A549 treated with AZD9567 at 1 μM for 4 hours (cell line): ENCODE results near the gene LIPA. TPM values are rescaled to one million over a fixed set of nuclear protein-coding genes. Genes with fewer than 3 reads are reported as not detected.

Experiments used
- total RNA-seq: library from RNA; stranded (reverse); fragments of 200-300 nt; extraction: Qiagen RNA extraction; gene quantifications from 5 replicates; pipeline ENCODE4 v1.2.3, GENCODE V29; 2022; ENCODE audit not compliant: insufficient read depth

Gene LIPA
- total RNA-seq, result 43.9 to 54.8 TPM (median 48.0 TPM) in 5 replicates

DNA sequence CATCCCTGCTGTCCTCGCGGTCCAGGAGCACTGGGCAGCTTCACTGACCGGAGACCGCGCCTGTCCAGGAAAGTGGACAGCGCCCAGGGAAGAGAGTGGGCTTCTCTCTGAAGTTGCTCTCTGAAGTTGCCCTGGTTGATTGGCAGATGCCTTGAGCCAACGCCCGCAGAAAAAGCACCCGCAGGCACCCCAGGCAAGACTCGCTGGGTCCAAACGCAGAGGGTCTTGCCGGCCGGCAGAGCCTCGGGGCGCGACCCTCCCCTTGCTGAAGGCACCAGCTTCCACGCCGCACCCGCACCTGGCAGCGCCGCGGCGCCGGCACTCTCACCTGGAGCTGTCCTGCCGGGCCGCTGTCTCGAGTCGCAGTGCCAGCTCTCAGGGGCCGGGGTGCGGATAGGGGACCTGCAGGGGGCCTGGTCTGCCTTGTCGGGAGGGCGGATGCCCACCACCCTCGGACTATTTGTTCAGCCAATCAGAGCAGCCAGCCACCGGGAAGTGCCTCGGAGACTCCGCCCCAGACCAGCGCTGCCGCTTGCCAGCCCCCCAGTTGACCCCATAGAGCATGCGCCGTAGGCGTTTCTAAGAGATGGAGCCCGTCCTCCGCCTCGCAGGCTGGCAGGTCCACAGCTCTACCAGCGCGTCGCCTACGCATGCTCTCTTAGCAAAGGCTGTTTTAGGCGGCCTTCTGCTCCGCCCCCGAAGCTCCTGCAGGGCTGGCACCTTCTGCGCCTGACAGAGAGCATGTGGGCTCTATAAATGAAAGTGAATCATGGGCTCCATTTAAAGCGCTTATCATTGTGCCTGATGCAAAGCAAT, at the start of gene LIPA:
Gene LIPA, minus strand, starts transcription at position 367 of the 816 bp plus-strand sequence. CDS start 4,127 bp downstream, outside the sequence.

DNA sequence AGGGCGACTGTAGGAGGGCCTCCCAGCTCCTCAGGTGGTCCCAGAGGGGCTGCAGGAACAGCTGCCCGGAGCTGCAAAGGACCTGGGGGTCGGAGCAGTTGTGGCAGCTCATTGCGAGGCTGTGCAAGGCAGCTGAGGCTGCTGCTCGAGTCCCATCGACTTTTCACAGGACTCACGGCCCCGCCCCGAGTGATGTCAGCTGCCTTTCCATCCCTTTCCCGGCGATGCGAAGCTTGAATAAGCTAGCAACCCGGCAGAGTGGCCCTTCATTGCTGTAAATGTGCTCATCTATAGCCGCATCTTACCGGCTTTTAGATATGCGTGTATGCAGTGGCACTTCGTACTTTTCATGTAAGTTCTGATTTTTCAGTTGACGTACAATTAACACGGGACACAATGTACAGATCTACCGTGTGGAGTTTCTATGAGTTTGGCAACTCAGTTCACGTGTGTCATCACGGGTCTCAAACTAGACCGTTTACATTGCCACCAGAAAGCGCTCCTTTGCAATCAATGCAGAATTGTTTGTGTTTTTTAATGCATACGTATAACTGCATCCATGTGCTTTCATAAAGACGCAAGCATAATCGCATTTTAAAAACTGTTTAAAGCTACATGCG, 44.3 kb downstream of the LIPA start, which contains the start of gene CH25H:
Gene CH25H, minus strand, starts transcription at position 137 of the 620 bp plus-strand sequence. Its CDS starts 25 bp downstream, at position 112.

Other genes with a start within 250 kb of the LIPA start
- 0.06 to 0.11 TPM (median 0.09 TPM) in 4 of 5 replicates, not detected in the other for gene CH25H, start 44.5 kb downstream of the LIPA start, total RNA-seq
- gene IFIT2, start 50.3 kb upstream of the LIPA start, total RNA-seq, result 1.5 to 2.3 TPM (median 2.1 TPM) in 5 replicates
- 3.0 to 5.1 TPM (median 4.1 TPM) in 5 replicates for gene IFIT3, start 76.2 kb upstream of the LIPA start, total RNA-seq
- not detected in 5 replicates for gene IFIT1B, start 126.3 kb upstream of the LIPA start, total RNA-seq
- gene IFIT1, start 140.8 kb upstream of the LIPA start, total RNA-seq, result 3.2 to 6.8 TPM (median 3.6 TPM) in 5 replicates
- gene IFIT5, start 162.8 kb upstream of the LIPA start, total RNA-seq, result 6.6 to 9.1 TPM (median 8.4 TPM) in 5 replicates